Stimulated activated effector memory CD8-positive, alpha-beta T cell treated with anti-CD3 and anti-CD28 coated beads, Interleukin-12 subunit alpha, Interleukin-12 subunit beta, amount 100 ng/mL, for 72 hours (primary cell): ENCODE data around the gene TKTL2.
"Not testable (repeated sequence)": the region's sequence is repeated elsewhere in the genome, so short reads cannot be mapped to it uniquely, and the experiment has no call there.

Experiments
- ATAC-seq: fragments of 150-1000 bp; cut with Tn5 transposase; 2 replicates; pipeline ENCODE4 v1.10.0; 2021
- DNase-seq, 2 donors: peaks; one replicate each; pipeline ENCODE4 v3.0.0; 2021 to 2022; ENCODE audit warnings: low spot score in 2 of 2
- H3K27ac Mint-ChIP-seq: one replicate; pipeline ENCODE4 v1.8.0; 2022; ENCODE audit warnings: mild to moderate bottlenecking, mixed read lengths
- H3K36me3 Mint-ChIP-seq: one replicate; pipeline ENCODE4 v1.8.0; 2022; ENCODE audit warnings: mild to moderate bottlenecking, mixed read lengths
- H3K4me1 Mint-ChIP-seq: one replicate; pipeline ENCODE4 v1.8.0; 2022; ENCODE audit warnings: mixed read lengths
- H3K4me3 Mint-ChIP-seq: one replicate; pipeline ENCODE4 v1.8.0; 2022; ENCODE audit warnings: mild to moderate bottlenecking, mixed read lengths
- H3K9me3 Mint-ChIP-seq: one replicate; pipeline ENCODE4 v1.8.0; 2022; ENCODE audit warnings: mixed read lengths

Gene TKTL2

GRCh38 chr4:163473130-163473529 is 424 bp downstream of the TKTL2 start:
- Mint-ChIP-seq H3K4me1 (no peaks in the 10 kb centered on the region), H3K4me3 (no peak overlapping the region), H3K36me3 (no peaks in the 10 kb centered on the region), H3K27ac (no peak overlapping the region), H3K9me3 (no peaks in the 10 kb centered on the region)
- ATAC-seq (no peak), DNase-seq (no peak)

GRCh38 chr4:163470391-163470790 is 3.2 kb downstream of the TKTL2 start:
- Mint-ChIP-seq H3K9me3 (no peaks in the 10 kb centered on the region), H3K4me1 (no peaks in the 10 kb centered on the region), H3K4me3 (no peak overlapping the region), H3K27ac (no peak overlapping the region), H3K36me3 (no peaks in the 10 kb centered on the region)
- ATAC-seq: no peak
- no peak for DNase-seq

- H3K36me3 Mint-ChIP-seq: no peaks in the 10 kb centered on the region
- no peak overlapping the region for H3K4me3 Mint-ChIP-seq
- no peaks in the 10 kb centered on the region for H3K9me3 Mint-ChIP-seq
- H3K27ac Mint-ChIP-seq: no peak overlapping the region
- H3K4me1 Mint-ChIP-seq: no peaks in the 10 kb centered on the region
- DNase-seq (no peak), ATAC-seq (no peak)
These were observed 6.3 kb downstream of the TKTL2 start for GRCh38 chr4:163467082-163467770.

GRCh38 chr4:163462556-163462955 is 11.0 kb downstream of the TKTL2 start:
- Mint-ChIP-seq H3K4me3 (no peak overlapping the region), H3K36me3 (no peaks in the 10 kb centered on the region), H3K9me3 (no peaks in the 10 kb centered on the region), H3K4me1 (no peaks in the 10 kb centered on the region), H3K27ac (no peak overlapping the region)
- ATAC-seq (no peak), DNase-seq (no peak)

GRCh38 chr4:163448540-163449203 is 24.9 kb downstream of the TKTL2 start:
- Mint-ChIP-seq H3K27ac (no peak overlapping the region), H3K4me3 (no peak overlapping the region), H3K4me1 (no peaks in the 10 kb centered on the region), H3K9me3 (no peaks in the 10 kb centered on the region), H3K36me3 (no peaks in the 10 kb centered on the region)
- no peak for DNase-seq
- no peak for ATAC-seq

- DNase-seq (no peak), ATAC-seq (no peak)
- H3K27ac Mint-ChIP-seq: no peak overlapping the region
- H3K4me1 Mint-ChIP-seq: no peaks in the 10 kb centered on the region
- H3K4me3 Mint-ChIP-seq: no peak overlapping the region
- H3K36me3 Mint-ChIP-seq: no peaks in the 10 kb centered on the region
- H3K9me3 Mint-ChIP-seq: no peaks in the 10 kb centered on the region
These were observed 26.1 kb downstream of the TKTL2 start for GRCh38 chr4:163447481-163447880.

- not testable (repeated sequence) for H3K36me3 Mint-ChIP-seq, ATAC-seq, DNase-seq, H3K9me3 Mint-ChIP-seq, H3K4me3 Mint-ChIP-seq, H3K4me1 Mint-ChIP-seq, H3K27ac Mint-ChIP-seq
These were observed 26.5 kb downstream of the TKTL2 start for GRCh38 chr4:163447023-163447422.

- H3K4me1 Mint-ChIP-seq: no peaks in the 10 kb centered on the region
- H3K36me3 Mint-ChIP-seq: no peaks in the 10 kb centered on the region
- no peak overlapping the region for H3K27ac Mint-ChIP-seq
- H3K4me3 Mint-ChIP-seq: no peak overlapping the region
- H3K9me3 Mint-ChIP-seq: no peaks in the 10 kb centered on the region
- no peak for DNase-seq
- no peak for ATAC-seq
These were observed 33.5 kb downstream of the TKTL2 start for GRCh38 chr4:163440040-163440439.
